Measurements from ENCODE around the gene TBXAS1. TPM values are rescaled to one million over a fixed set of nuclear protein-coding genes. Genes with fewer than 3 reads are reported as not detected.

TBXAS1 gene
- polyA plus RNA-seq, 1 donor from 2014 or later, result 0.93 TPM

DNA sequence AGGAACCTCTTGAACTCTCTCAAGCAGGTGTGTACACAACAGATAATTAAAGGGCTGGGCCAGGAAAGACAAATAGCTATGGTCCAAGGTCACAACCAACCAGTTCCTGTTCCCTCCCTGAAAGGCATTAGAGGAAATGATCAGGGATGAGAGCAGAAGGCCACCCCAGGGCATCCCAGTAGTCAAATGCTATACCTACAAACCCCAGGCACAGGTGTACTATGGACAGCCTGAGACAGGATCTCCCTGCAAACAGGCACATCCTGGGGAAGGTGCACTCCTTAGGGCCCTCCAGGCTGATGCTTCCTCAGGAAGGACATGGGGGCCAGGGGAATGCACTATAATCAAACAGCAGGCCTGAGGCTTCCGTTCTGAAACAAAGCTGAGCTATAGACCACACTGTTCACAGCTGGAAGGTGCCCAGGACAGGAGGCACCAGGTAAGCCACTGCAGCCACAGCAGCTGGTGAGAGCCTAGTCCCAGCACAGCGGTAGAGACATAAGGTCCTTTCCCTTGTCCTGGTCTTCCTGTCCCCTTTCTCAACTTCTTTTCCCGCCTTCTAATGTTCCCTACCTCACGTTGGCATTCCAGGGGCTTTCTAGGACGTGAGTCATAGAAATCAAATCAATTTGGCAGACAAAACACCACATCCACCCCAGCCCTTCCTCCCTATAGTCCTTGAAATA lies 220.4 kb downstream of the TBXAS1 start:
- Histone ChIP-seq H3F3A (ENCODE audit: insufficient read depth, low read length, poor library complexity, severe bottlenecking) (no peaks in the 10 kb centered on the region), H3K9ac (ENCODE audit: low read length) (no peak overlapping the region), H4K20me1 (ENCODE audit: insufficient read depth) (no peaks in the 10 kb centered on the region), H3K27me3 (ENCODE audit: insufficient read depth, low read depth, low read length) (no peaks in the 10 kb centered on the region), H2AFZ (ENCODE audit: low read depth, low read length) (no peak overlapping the region), H3K27ac (ENCODE audit: low read length) (no peak overlapping the region), H3K9me3 (ENCODE audit: low read length) (peaks cover under 1% of the 10 kb centered on the region), H3K36me3 (ENCODE audit: insufficient read depth, low read length) (no peaks in the 10 kb centered on the region), H3K9me2 (ENCODE audit: insufficient read depth, low read length) (no peaks in the 10 kb centered on the region), H3K4me2 (ENCODE audit: low read length) (no peak overlapping the region), H3K4me3 (ENCODE audit: low read length) (no peak overlapping the region), H3K79me2 (replicated peaks; ENCODE audit: insufficient read depth, low read length) (no peaks in the 10 kb centered on the region)
- TF ChIP-seq, protein P1, sequence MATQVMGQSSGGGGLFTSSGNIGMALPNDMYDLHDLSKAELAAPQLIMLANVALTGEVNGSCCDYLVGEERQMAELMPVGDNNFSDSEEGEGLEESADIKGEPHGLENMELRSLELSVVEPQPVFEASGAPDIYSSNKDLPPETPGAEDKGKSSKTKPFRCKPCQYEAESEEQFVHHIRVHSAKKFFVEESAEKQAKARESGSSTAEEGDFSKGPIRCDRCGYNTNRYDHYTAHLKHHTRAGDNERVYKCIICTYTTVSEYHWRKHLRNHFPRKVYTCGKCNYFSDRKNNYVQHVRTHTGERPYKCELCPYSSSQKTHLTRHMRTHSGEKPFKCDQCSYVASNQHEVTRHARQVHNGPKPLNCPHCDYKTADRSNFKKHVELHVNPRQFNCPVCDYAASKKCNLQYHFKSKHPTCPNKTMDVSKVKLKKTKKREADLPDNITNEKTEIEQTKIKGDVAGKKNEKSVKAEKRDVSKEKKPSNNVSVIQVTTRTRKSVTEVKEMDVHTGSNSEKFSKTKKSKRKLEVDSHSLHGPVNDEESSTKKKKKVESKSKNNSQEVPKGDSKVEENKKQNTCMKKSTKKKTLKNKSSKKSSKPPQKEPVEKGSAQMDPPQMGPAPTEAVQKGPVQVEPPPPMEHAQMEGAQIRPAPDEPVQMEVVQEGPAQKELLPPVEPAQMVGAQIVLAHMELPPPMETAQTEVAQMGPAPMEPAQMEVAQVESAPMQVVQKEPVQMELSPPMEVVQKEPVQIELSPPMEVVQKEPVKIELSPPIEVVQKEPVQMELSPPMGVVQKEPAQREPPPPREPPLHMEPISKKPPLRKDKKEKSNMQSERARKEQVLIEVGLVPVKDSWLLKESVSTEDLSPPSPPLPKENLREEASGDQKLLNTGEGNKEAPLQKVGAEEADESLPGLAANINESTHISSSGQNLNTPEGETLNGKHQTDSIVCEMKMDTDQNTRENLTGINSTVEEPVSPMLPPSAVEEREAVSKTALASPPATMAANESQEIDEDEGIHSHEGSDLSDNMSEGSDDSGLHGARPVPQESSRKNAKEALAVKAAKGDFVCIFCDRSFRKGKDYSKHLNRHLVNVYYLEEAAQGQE (IDR thresholded peaks at IDR 0.05; ENCODE audit: borderline replicate concordance), result no peak
- TF ChIP-seq RAD21 (conservative IDR thresholded peaks at IDR 0.05), result no peak
- no peak for TF ChIP-seq EZH2 (IDR thresholded peaks at IDR 0.05; ENCODE audit: borderline replicate concordance, insufficient read depth, low read length, poor library complexity, severe bottlenecking)
- no peak for TF ChIP-seq SMC3 (conservative IDR thresholded peaks at IDR 0.05; ENCODE audit: poor library complexity)
- TF ChIP-seq TAF1 (IDR thresholded peaks at IDR 0.05; ENCODE audit: low read depth), result no peak
- TF ChIP-seq, protein P2, sequence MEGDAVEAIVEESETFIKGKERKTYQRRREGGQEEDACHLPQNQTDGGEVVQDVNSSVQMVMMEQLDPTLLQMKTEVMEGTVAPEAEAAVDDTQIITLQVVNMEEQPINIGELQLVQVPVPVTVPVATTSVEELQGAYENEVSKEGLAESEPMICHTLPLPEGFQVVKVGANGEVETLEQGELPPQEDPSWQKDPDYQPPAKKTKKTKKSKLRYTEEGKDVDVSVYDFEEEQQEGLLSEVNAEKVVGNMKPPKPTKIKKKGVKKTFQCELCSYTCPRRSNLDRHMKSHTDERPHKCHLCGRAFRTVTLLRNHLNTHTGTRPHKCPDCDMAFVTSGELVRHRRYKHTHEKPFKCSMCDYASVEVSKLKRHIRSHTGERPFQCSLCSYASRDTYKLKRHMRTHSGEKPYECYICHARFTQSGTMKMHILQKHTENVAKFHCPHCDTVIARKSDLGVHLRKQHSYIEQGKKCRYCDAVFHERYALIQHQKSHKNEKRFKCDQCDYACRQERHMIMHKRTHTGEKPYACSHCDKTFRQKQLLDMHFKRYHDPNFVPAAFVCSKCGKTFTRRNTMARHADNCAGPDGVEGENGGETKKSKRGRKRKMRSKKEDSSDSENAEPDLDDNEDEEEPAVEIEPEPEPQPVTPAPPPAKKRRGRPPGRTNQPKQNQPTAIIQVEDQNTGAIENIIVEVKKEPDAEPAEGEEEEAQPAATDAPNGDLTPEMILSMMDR (IDR thresholded peaks at IDR 0.05; ENCODE audit: poor library complexity, severe bottlenecking), result no peak
- no peak for TF ChIP-seq MXI1 (conservative IDR thresholded peaks at IDR 0.05; ENCODE audit: poor library complexity, severe bottlenecking)
- TF ChIP-seq EP300 (conservative IDR thresholded peaks at IDR 0.05; ENCODE audit: poor library complexity, severe bottlenecking), result no peak
- TF ChIP-seq POLR2AphosphoS5 (IDR thresholded peaks at IDR 0.05), result no peak

DNA sequence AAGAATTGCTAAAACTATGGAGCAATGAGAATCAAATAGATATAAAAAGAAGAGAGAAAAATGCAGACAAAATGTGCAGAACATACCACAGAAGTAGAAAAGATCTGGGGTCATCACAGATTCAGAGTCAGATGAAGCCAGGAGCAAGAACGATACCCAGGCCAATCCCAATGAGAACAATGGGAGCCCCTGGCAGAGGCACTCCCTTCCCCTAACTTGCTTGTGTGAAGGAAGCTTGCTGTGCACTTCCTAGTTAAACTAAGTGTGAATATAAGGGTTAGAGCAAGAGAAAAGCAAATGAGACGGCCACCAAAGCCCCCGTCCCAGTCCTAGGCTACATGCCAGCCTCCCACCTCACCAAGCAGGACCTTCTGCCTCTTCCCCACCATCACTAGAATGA lies 221.0 kb downstream of the TBXAS1 start:
- Histone ChIP-seq H3K4me2 (ENCODE audit: low read length) (no peak overlapping the region), H3K36me3 (ENCODE audit: insufficient read depth, low read length) (no peaks in the 10 kb centered on the region), H3K27me3 (ENCODE audit: insufficient read depth, low read depth, low read length) (no peaks in the 10 kb centered on the region), H2AFZ (ENCODE audit: low read depth, low read length) (no peak overlapping the region), H3F3A (ENCODE audit: insufficient read depth, low read length, poor library complexity, severe bottlenecking) (no peaks in the 10 kb centered on the region), H3K4me3 (ENCODE audit: low read length) (no peak overlapping the region), H3K27ac (ENCODE audit: low read length) (no peak overlapping the region), H4K20me1 (ENCODE audit: insufficient read depth) (no peaks in the 10 kb centered on the region), H3K79me2 (replicated peaks; ENCODE audit: insufficient read depth, low read length) (no peaks in the 10 kb centered on the region), H3K9me2 (ENCODE audit: insufficient read depth, low read length) (no peaks in the 10 kb centered on the region), H3K9me3 (ENCODE audit: low read length) (no peaks in the 10 kb centered on the region), H3K9ac (ENCODE audit: low read length) (no peak overlapping the region)
- no peak for TF ChIP-seq SMC3 (conservative IDR thresholded peaks at IDR 0.05; ENCODE audit: poor library complexity)
- TF ChIP-seq TAF1 (IDR thresholded peaks at IDR 0.05; ENCODE audit: low read depth), result no peak
- TF ChIP-seq POLR2AphosphoS5 (IDR thresholded peaks at IDR 0.05), result no peak
- no peak for TF ChIP-seq EZH2 (IDR thresholded peaks at IDR 0.05; ENCODE audit: borderline replicate concordance, insufficient read depth, low read length, poor library complexity, severe bottlenecking)
- TF ChIP-seq EP300 (conservative IDR thresholded peaks at IDR 0.05; ENCODE audit: poor library complexity, severe bottlenecking), result no peak
- TF ChIP-seq RAD21 (conservative IDR thresholded peaks at IDR 0.05), result no peak
- TF ChIP-seq, protein P2 (IDR thresholded peaks at IDR 0.05; ENCODE audit: poor library complexity, severe bottlenecking), result no peak
- no peak for TF ChIP-seq MXI1 (conservative IDR thresholded peaks at IDR 0.05; ENCODE audit: poor library complexity, severe bottlenecking)
- TF ChIP-seq, protein P1 (IDR thresholded peaks at IDR 0.05; ENCODE audit: borderline replicate concordance), result no peak

All from neural cell (in vitro differentiated cells).